Measurements from ENCODE around the gene CEP20.

Gene CEP20

GRCh38 chr16:15874745-15875314 lies 13.6 kb downstream of the CEP20 start:
- peaks cover 64% of the 10 kb centered on the region for H3K36me3 ChIP-seq (ENCODE audit: insufficient read depth, low read depth, low read length)
- H3K9me3 ChIP-seq (ENCODE audit: insufficient read depth, low read depth, low read length): no peaks in the 10 kb centered on the region
- H3K4me1 ChIP-seq (ENCODE audit: insufficient read depth, low read length): no peaks in the 10 kb centered on the region
- H3K4me3 ChIP-seq (ENCODE audit: low read length): no peak overlapping the region
- no peak overlapping the region for H3K9ac ChIP-seq (ENCODE audit: low read depth, low read length)
- H3K27me3 ChIP-seq (ENCODE audit: insufficient read depth, low read length): no peaks in the 10 kb centered on the region
- H3K27ac ChIP-seq (ENCODE audit: low read length): no peak overlapping the region

GRCh38 chr16:15873737-15874136 lies 14.7 kb downstream of the CEP20 start:
- H3K27me3 ChIP-seq (ENCODE audit: insufficient read depth, low read length): no peaks in the 10 kb centered on the region
- H3K9me3 ChIP-seq (ENCODE audit: insufficient read depth, low read depth, low read length): no peaks in the 10 kb centered on the region
- H3K4me3 ChIP-seq (ENCODE audit: low read length): no peak overlapping the region
- H3K27ac ChIP-seq (ENCODE audit: low read length): no peak overlapping the region
- peaks cover 65% of the 10 kb centered on the region for H3K36me3 ChIP-seq (ENCODE audit: insufficient read depth, low read depth, low read length)
- H3K4me1 ChIP-seq (ENCODE audit: insufficient read depth, low read length): no peaks in the 10 kb centered on the region
- H3K9ac ChIP-seq (ENCODE audit: low read depth, low read length): no peak overlapping the region

- no peaks in the 10 kb centered on the region for H3K27me3 ChIP-seq (ENCODE audit: insufficient read depth, low read length)
- H3K27ac ChIP-seq (ENCODE audit: low read length): no peak overlapping the region
- H3K36me3 ChIP-seq (ENCODE audit: insufficient read depth, low read depth, low read length): peaks cover 65% of the 10 kb centered on the region
- H3K4me1 ChIP-seq (ENCODE audit: insufficient read depth, low read length): no peaks in the 10 kb centered on the region
- no peak overlapping the region for H3K4me3 ChIP-seq (ENCODE audit: low read length)
- no peaks in the 10 kb centered on the region for H3K9me3 ChIP-seq (ENCODE audit: insufficient read depth, low read depth, low read length)
- H3K9ac ChIP-seq (ENCODE audit: low read depth, low read length): no peak overlapping the region
These were observed 15.1 kb downstream of the CEP20 start for GRCh38 chr16:15873301-15873700.

- no peak overlapping the region for H3K4me3 ChIP-seq (ENCODE audit: low read length)
- no peaks in the 10 kb centered on the region for H3K9me3 ChIP-seq (ENCODE audit: insufficient read depth, low read depth, low read length)
- H3K36me3 ChIP-seq (ENCODE audit: insufficient read depth, low read depth, low read length): peaks cover 81% of the 10 kb centered on the region
- H3K4me1 ChIP-seq (ENCODE audit: insufficient read depth, low read length): no peaks in the 10 kb centered on the region
- no peak overlapping the region for H3K27ac ChIP-seq (ENCODE audit: low read length)
- no peaks in the 10 kb centered on the region for H3K27me3 ChIP-seq (ENCODE audit: insufficient read depth, low read length)
- H3K9ac ChIP-seq (ENCODE audit: low read depth, low read length): no peak overlapping the region
These were observed 18.4 kb downstream of the CEP20 start for GRCh38 chr16:15870011-15870410.

GRCh38 chr16:15866451-15866850 lies 22.0 kb downstream of the CEP20 start:
- Histone ChIP-seq H3K9me3 (ENCODE audit: insufficient read depth, low read depth, low read length) (no peaks in the 10 kb centered on the region), H3K27me3 (ENCODE audit: insufficient read depth, low read length) (no peaks in the 10 kb centered on the region), H3K36me3 (ENCODE audit: insufficient read depth, low read depth, low read length) (peaks cover 54% of the 10 kb centered on the region), H3K9ac (ENCODE audit: low read depth, low read length) (no peak overlapping the region), H3K4me1 (ENCODE audit: insufficient read depth, low read length) (no peaks in the 10 kb centered on the region), H3K27ac (ENCODE audit: low read length) (no peak overlapping the region), H3K4me3 (ENCODE audit: low read length) (no peak overlapping the region)

- H3K36me3 ChIP-seq (ENCODE audit: insufficient read depth, low read depth, low read length): peaks cover 49% of the 10 kb centered on the region
These were observed 22.7 kb downstream of the CEP20 start for GRCh38 chr16:15865742-15866141.

GRCh38 chr16:15864939-15865338 lies 23.5 kb downstream of the CEP20 start:
- H3K27ac ChIP-seq (ENCODE audit: low read length): no peak overlapping the region
- no peaks in the 10 kb centered on the region for H3K4me1 ChIP-seq (ENCODE audit: insufficient read depth, low read length)

More at GRCh38 chr16:15865742-15866141, 22.7 kb downstream of the CEP20 start:
- Histone ChIP-seq H3K27ac (ENCODE audit: low read length) (no peak overlapping the region), H3K4me1 (ENCODE audit: insufficient read depth, low read length) (no peaks in the 10 kb centered on the region), H3K27me3 (ENCODE audit: insufficient read depth, low read length) (no peaks in the 10 kb centered on the region), H3K9me3 (ENCODE audit: insufficient read depth, low read depth, low read length) (no peaks in the 10 kb centered on the region), H3K4me3 (ENCODE audit: low read length) (no peak overlapping the region), H3K9ac (ENCODE audit: low read depth, low read length) (no peak overlapping the region)

GRCh38 chr16:15861996-15862395 lies 26.4 kb downstream of the CEP20 start:
- peaks cover 17% of the 10 kb centered on the region for H3K36me3 ChIP-seq (ENCODE audit: insufficient read depth, low read depth, low read length)
- no peak overlapping the region for H3K4me3 ChIP-seq (ENCODE audit: low read length)
- no peak overlapping the region for H3K27ac ChIP-seq (ENCODE audit: low read length)
- no peak overlapping the region for H3K9ac ChIP-seq (ENCODE audit: low read depth, low read length)
- H3K4me1 ChIP-seq (ENCODE audit: insufficient read depth, low read length): no peaks in the 10 kb centered on the region
- no peaks in the 10 kb centered on the region for H3K9me3 ChIP-seq (ENCODE audit: insufficient read depth, low read depth, low read length)
- H3K27me3 ChIP-seq (ENCODE audit: insufficient read depth, low read length): peaks cover 25% of the 10 kb centered on the region

More at GRCh38 chr16:15864939-15865338, 23.5 kb downstream of the CEP20 start:
- H3K27me3 ChIP-seq (ENCODE audit: insufficient read depth, low read length): no peaks in the 10 kb centered on the region
- no peak overlapping the region for H3K9ac ChIP-seq (ENCODE audit: low read depth, low read length)
- no peak overlapping the region for H3K4me3 ChIP-seq (ENCODE audit: low read length)
- H3K36me3 ChIP-seq (ENCODE audit: insufficient read depth, low read depth, low read length): peaks cover 41% of the 10 kb centered on the region
- H3K9me3 ChIP-seq (ENCODE audit: insufficient read depth, low read depth, low read length): no peaks in the 10 kb centered on the region

GRCh38 chr16:15858921-15859668 lies 29.3 kb downstream of the CEP20 start:
- Histone ChIP-seq H3K27me3 (ENCODE audit: insufficient read depth, low read length) (peaks cover 54% of the 10 kb centered on the region), H3K9me3 (ENCODE audit: insufficient read depth, low read depth, low read length) (no peaks in the 10 kb centered on the region), H3K9ac (ENCODE audit: low read depth, low read length) (no peak overlapping the region), H3K4me1 (ENCODE audit: insufficient read depth, low read length) (no peaks in the 10 kb centered on the region), H3K27ac (ENCODE audit: low read length) (no peak overlapping the region), H3K36me3 (ENCODE audit: insufficient read depth, low read depth, low read length) (no peaks in the 10 kb centered on the region), H3K4me3 (ENCODE audit: low read length) (peak overlapping the region; percentile 76; the same call in 1 of the 2 replicates)

- Histone ChIP-seq H3K27ac (ENCODE audit: low read length) (no peak overlapping the region), H3K9ac (ENCODE audit: low read depth, low read length) (peak overlapping the region; percentile 62; the same call in 1 of the 2 replicates), H3K9me3 (ENCODE audit: insufficient read depth, low read depth, low read length) (no peaks in the 10 kb centered on the region), H3K4me1 (ENCODE audit: insufficient read depth, low read length) (no peaks in the 10 kb centered on the region), H3K27me3 (ENCODE audit: insufficient read depth, low read length) (peaks cover 57% of the 10 kb centered on the region), H3K36me3 (ENCODE audit: insufficient read depth, low read depth, low read length) (no peaks in the 10 kb centered on the region), H3K4me3 (ENCODE audit: low read length) (peak overlapping the region; percentile 76)
These were observed 30.5 kb downstream of the CEP20 start for GRCh38 chr16:15857724-15858560.

- Histone ChIP-seq H3K4me3 (ENCODE audit: low read length) (peak within 1 kb of the TSS; percentile 76), H3K4me1 (ENCODE audit: insufficient read depth, low read length) (no peaks in the 10 kb centered on the region), H3K9ac (ENCODE audit: low read depth, low read length) (peak within 1 kb of the TSS; percentile 55; the same call in 1 of the 2 replicates), H3K36me3 (ENCODE audit: insufficient read depth, low read depth, low read length) (no peaks in the 10 kb centered on the region), H3K27ac (ENCODE audit: low read length) (no peak within 1 kb of the TSS), H3K27me3 (ENCODE audit: insufficient read depth, low read length) (peaks cover 57% of the 10 kb centered on the region), H3K9me3 (ENCODE audit: insufficient read depth, low read depth, low read length) (no peaks in the 10 kb centered on the region)
These were observed 31.3 kb downstream of the CEP20 start, which contains the start of gene MYH11 for GRCh38 chr16:15856901-15857698. MYH11 (minus strand) TSS chr16:15857028; CDS start chr16:15838252, 18,776 bp downstream.
